SKM-1 (cell line): ENCODE measurements around the gene FOXD3.

Experiments used
- DNase-seq: peaks from one replicate; lab custom pipeline; 2025; ENCODE audit not compliant: unreplicated experiment; lab: John Stamatoyannopoulos, UW

FOXD3 gene

DNA sequence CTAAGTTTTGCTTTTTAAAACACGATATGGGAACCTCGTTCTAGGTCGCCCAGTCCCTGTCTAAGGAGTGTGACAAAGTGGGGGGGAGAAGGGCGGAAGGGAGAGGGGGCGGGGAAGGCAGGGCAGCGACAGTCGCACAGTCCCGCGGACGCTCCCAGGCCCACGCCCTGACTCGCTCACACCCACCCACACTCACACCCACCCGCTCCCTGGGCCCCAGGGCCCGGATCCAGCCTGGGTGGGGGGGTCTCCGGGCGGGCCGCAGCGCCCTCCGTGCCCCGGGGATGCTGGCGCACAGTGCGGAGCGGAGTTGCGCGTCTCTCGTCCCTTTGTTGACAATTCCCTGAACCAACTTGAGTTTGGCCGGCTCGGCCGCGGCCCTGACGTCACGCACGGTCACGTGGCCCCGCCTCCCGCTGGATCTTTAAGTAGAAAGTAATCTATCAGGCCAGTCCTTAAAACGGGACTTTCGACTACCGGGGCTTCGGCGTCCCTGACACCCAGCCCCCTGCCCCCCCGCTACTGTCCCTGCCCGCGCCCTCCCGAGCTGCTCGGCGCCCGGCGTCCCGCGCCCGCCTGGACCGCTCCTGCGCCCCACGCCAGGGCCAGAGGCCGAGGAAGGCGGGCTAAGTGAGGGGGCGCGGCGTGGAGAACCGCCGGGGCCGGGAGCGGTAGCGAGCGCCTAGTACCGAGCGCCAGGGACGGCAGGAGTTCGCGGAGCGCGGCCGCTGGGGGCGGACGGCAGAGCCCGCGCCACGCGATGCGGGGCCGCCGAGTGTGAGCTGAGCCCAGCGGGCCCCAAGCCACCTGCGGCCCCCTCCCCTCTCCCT lies at the start of gene FOXD3:
Gene FOXD3, plus strand, starts transcription at position 454 of the 830 bp plus-strand sequence. CDS start 492 bp downstream, outside the sequence.
- no peak for DNase-seq

DNA sequence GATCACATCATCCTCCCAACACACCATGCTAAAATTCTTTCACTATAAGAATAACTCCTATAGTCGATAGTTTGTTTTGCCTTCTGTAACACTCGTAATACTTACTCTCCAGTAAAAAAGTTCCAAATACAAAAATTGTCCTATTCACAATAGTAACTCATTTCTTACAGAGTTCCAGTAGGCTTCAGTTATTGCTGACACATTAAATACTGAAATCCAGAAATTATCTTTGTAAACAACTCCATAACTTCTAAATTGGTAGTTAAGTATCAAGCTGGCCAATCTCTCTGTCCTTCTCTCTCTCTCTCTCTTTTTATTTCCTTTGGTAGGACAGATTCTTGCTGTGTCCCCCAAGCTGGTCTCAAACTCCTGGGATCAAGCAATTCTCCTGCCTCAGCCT lies 49.6 kb upstream of the FOXD3 start:
- no peak for DNase-seq

DNA sequence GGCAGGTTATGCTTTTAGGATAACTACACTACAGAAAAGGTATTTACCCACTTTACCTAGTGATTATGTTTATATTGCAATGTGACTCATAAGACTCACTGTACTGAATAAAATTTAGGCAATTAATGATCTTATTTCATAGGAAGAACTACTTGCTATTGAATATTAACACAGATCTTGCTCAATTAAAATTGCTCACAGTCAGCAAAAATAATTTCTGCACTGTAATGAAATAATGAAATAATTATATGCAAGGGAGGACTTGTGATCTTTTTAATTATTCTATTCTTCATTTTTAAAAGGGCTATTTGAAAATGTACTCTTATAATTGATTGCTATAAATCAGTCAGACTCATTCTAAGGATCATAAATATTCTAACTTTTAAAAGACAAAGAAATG lies 48.0 kb upstream of the FOXD3 start:
- no peak for DNase-seq

DNA sequence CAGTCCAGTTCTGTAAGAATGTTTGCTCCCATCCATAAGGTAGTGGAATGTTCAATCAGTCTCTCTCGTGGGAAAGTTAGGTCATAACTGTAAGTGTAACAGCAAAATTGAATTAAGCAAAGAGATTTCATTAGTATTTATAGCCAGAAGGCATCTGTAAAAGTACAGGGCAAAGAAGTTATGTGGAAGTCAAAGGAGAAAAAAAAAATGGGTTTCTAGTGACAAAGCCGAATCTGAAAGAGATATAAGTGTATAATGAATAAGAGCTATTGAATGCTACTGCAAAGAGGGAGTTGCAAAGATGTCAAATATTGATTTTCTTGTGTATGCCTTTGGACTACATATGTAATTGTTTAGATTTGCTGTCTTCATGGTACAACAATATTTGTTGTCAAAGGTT lies 47.4 kb upstream of the FOXD3 start:
- DNase-seq, result no peak

DNA sequence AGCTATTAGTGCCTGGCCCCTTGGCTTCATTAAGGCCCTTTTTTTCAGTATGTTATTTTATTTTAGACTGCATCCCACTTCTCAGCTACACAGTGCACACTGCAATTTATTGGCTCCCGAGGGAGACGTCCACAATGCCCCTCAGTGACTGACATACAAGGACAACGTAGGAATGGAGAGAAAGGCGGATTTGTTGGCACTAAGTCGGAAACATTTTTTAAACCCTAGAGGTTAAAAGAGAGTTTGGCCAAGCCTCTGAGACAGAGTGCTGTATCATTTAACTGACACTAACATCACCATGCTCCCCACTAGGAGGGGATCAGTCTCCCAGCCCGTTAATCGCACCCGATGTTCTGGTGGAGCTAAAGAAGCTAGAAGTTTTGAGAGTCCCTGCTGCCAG lies 45.7 kb upstream of the FOXD3 start:
- no peak for DNase-seq

DNA sequence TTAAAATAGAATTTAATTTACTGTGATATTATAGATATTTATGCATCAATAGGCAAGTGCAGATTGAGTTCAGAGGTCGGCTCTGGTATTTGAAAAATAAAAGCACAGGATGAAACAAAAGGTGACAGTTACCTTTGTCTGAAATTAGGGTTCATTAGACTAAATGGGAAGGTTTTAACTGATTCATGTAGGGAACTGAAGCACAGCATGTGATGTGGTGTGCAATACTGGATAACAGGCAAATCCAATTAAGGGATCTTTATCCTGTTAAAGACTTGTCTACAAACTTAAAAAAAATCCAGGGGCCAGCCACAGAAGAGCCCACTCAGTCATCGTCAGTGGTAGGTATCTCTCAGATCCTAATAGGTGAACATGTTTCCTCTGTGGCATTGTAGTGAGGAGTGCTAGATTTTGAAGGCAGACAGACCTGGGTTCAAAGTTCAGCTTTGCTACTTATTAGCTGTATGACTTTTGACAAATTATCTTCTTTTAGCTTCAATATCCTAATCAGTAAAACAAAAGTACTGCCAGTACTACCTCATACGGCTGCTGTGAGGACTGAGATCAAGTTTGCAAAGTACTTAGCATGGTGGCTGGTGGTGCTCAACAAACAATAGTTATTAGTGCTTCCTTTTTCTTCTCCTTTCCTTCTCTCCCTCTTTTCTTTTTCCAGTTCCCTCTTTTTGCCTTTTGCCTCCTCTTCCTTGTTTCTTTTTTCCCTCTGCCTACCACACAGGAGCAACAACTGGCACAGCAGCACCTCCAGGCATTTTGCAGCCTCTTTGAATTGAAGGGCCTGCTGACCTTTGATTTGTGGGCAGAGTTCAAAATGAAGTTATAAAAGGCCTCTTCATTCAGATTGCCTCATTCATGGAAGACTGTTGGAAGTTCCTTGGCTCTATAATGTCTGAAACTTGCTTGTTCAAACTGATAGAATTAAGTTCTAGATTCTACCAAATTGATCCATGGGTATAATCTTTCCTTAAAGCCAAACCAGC lies 44.9 kb upstream of the FOXD3 start:
- no peak for DNase-seq

DNA sequence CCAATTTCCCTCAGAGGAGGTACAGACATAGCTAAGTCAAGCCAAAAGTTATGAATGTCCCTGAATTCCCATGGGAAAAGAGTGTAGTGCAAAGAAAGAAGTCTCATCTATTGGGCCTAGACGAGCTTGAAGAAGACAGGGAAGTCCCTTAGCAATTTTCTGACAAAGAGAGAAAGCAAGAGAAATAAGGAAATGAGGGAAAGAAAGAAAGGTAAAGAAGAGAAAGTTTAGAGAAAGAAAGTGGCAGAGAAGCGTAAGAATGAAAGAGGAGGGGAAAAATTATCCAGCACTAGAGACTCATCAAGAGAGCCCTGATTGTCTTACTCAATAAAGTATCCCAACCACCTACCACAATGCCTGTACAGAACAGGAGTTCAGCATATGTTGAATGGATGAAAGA lies 40.6 kb upstream of the FOXD3 start:
- DNase-seq, result no peak

DNA sequence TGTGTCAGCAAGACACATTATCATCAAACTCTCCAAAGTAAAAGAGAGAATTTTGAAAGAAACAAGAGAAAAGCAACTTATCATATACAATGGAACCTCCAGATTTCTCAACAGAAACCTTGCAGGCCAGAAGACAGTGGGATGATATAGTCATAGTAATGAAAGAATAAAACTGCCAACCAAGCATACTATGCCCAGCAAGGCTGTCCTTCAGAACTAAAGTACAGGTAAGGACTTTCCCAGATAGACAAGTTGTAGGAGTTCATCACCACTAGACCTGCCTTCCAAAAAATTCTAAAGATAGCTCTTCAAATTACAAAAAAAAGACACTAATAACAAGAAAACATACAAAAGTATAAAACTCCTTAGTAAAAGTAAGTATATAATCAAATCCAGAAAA lies 33.2 kb upstream of the FOXD3 start:
- no peak for DNase-seq

DNA sequence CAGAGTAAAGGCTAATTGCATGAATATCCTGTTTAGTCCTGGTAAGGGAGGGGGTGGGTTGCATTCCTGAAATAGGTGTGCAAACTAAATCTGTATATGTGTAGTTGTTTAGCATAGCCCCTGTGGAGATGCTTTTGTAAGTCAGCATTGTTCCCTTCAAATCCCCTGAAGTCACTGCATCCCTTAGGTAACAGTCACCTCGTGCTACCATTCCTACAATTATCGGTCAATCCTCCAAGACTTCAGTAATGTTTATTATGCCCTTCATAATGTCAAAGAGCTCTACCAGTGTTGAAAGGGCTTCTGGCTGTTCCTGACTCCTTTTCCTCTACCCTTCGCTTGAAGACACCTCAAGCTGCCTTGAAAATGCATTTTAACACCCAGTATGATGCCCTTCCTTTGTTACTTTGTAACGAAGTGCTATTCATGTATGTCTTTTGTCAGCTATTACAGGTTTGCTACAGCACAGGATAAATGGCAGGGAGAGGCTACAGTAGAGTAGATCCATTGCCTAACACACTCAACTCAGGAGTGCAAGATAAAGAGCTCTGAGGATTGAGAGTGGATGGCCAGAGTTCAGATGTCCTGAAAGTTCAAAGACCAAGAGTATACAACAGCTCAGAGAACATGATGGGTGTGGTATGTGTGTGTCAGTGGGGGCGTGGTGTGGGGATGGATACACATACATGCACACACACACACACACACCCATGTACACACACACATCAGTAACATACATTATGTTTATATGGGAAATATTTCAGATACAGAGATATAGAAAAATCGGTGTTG lies 27.4 kb upstream of the FOXD3 start:
- DNase-seq, result no peak

DNA sequence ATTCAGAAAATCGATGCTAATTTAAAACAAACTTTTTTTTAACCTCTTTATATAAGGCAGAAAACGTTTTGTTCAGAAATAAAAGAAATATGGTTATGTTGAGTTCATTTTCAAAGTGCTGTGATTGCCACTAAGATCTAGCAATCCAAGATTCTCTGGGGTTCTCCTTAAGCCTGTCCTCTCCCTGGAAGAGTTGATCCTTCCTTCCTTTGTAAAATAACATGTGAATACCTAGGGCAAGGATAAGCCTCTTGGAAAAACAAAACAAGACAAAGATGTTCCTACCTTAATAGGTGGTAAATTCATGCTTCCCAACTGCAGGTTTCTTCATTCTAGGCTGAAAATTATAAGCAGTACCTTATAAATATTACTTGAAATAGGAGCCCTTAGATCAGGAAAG lies 18.0 kb upstream of the FOXD3 start:
- no peak for DNase-seq

DNA sequence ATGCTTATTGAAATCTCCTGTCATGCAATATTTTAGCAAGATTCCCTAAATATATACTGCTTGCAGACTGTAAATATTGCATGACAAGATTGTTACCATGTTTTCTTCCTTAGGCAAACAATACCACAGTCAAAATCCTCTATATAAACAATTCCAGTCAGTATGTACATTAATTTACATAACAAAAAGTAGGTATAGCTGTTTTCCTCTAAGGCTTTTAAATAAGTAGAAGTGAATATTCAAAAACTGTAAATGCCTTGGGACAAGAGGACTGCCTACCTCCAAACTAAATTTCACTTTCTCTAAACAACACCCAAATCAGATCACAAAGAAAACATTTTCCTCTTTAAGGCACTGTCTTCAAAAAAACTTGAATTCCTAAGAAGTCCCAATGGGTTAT lies 17.3 kb upstream of the FOXD3 start:
- no peak for DNase-seq

DNA sequence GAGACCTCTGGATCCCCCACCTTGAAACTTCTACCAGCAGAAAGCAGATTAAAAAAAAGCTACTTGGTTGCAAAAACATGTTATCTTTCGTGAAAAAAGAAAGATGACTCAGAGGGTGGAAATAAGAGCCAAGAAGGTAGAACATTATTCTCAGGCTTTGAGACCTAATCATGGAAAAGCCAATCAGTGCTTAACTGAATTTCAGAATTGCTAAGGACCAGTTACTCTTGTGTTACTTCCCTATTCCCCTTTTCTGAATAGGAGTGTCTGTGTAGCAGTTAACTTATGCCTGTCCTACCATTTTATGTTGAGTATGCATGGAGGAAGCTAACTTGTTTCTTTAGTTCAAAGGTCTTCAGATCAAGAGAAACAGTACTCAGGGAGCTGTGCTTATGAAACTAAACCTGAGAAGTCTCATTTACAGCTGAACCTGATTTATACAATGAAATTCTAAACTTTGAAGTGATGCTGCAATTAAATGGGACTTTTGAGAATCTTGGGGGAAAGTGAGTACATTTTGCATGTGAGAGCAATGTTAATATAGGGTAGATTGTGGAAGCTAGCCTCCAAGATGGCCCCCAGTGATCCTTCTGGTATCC lies 15.1 kb upstream of the FOXD3 start:
- DNase-seq, result no peak

DNA sequence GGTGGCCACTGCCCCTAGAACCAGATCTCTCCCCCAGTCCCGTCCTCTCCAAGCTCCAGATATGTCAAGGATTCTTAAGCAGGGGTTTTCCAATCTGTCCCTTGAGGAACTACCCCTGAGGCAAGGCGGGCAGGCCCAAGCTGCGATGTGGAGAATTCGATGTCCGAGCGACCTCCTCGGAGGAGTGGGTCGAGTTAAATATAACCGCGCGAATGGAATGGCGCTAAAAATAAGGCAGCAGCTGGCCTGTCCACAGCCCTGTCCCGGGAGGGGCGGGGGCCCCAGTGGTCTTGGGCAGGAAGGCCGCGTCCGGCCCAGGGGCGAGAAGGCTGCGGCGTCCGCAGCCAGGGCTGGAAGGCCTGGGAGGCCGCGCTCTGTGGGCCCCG lies 5.8 kb upstream of the FOXD3 start:
- no peak for DNase-seq

DNA sequence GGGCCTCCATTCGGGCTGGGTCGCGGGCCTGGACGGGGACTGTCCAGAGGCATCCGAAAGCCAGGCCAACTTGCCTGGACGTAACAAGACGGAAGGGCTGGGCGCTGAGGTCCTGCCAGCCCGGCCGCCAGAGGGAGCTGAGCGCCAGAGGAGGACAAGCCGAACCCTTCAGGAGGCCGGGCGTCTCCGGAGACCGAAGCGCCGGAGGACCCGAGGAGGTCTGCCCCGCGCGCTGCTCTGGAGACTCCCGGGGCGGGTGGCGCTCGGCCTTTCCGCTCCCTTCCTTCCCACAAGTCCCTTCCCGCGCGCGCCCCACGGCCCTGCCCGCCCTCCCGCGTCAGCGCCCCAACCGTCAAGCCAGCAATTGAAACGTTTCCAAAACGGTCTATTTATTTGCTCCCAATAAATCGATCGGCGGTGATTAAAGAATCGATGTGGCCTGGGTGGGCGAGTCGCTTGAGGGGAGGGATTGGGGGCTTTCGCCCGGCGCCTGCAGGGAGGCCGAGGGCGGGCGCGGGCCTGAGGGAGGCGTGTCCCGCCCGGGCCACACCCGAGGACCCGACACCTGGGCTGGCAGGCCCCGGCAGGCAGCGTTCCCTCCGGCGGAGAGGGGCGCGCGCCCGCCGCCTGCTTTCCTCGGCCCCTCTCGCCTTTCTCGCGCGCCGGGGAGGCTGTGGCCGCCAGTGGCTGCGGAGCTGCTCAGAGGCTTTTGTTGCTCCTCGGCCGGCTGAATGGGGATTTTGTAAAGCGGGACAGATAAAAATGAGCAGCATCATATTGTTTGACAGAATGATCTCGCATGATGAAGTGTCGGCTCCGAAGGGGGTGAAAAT lies 5.2 kb upstream of the FOXD3 start:
- peak; percentile 42 for DNase-seq

DNA sequence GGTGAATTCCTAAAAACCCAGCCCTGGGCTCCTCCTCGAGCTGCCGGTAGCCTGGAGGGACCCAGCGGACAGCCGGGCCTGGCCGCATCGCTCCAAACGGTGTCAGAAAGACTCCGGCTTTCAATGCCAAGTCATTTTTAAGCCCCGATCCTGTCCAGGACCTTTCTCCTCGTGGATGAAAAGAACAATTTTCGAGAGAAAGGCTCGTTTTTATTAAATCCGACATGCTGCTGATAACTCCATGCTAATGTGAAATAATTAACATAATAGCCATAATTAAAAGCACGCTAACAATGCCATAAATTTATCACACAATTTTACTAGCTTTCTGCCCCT lies 4.6 kb upstream of the FOXD3 start:
- no peak for DNase-seq

DNA sequence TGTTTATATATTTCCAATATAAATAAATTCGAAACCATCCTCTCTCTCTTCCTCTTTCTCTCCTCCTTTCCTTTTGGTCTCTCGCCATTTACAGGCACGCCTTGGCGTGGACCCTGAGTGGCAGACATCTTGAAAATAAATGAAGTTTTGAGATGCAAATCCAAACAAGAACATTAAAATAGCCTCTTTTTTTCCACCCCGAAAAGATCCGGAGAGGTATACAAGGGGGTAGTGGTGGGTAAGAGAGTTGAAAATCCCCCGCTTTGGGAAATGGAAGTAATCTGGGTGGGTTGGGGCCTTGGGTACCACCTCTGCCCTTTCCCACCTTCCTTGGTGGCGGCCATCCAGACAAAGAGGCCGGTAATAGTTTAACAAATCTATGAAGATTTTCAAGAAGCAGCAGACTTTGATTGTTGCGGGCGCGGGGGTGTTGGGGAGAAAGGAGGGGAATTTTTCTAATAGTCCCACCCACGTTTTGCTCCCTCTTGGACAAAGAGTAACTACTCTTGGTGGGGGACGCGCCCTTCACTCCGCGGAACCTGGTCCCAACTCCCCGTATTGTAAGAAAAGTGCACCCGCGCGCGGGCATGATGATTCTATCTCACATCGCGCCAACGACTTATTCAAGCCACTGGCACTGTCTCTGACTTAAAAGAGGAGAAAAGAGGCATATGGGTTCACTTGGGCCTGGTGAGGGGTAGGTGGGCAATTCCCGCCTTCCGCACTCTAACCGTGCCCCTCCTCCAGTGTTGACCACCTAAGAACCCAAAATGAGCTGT lies 4.0 kb upstream of the FOXD3 start:
- no peak for DNase-seq

DNA sequence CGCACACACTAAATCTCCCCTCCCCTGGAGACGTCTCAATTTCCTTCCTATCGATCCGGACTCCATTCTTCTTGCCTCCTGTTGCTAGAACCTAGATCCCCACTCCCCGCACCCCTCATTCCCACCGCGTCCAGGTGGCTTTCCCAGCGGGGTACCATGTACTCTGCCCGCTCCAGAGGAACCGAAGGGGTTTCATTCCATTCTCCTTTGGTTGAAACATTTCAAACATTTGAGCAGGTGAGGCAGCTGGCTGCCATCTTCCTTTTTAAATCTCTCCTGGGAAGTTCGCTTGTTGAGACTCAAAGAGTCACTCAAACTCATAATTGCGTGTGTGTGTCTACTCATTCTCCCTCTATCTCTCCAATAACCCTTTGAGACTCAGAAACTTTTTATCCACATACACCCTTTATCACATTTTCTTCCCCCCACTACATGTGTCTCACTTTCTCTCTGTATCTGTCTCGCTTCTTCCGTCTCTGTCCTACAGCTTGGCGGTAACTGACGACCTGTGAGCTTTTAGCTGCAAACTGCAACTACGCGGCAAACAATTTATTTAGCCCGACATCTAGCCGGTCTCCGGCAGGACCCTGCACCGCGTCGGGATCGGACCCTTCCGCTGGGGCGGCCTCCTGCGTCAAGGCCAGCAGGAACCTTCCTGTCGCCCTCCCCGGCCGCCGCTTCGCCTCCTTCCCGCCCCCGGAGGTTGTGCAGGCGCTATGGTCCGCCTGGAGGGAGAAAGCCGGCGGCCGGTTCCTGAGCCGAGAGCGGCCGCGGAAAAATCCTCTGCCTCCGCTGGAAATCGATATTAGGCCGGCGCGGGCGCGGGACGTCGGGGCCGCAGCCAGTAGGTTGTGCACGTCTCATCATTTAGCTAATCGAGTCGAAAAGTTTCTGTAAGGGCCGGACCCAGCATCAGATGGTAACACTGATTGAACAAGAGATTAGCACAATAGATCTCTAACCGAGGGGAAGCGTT lies 3.0 kb upstream of the FOXD3 start:
- DNase-seq, result no peak
